COLO668 (cell line): ENCODE measurements around the gene SEBOX.
A peak's percentile ranks its signal among the peaks of the same experiment; 100 is the strongest.

Experiments used
- DNase-seq: peaks from one replicate; lab custom pipeline; 2025; ENCODE audit not compliant: unreplicated experiment; lab: John Stamatoyannopoulos, UW

SEBOX gene, protein sequence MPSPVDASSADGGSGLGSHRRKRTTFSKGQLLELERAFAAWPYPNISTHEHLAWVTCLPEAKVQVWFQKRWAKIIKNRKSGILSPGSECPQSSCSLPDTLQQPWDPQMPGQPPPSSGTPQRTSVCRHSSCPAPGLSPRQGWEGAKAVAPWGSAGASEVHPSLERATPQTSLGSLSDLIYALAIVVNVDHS

DNA sequence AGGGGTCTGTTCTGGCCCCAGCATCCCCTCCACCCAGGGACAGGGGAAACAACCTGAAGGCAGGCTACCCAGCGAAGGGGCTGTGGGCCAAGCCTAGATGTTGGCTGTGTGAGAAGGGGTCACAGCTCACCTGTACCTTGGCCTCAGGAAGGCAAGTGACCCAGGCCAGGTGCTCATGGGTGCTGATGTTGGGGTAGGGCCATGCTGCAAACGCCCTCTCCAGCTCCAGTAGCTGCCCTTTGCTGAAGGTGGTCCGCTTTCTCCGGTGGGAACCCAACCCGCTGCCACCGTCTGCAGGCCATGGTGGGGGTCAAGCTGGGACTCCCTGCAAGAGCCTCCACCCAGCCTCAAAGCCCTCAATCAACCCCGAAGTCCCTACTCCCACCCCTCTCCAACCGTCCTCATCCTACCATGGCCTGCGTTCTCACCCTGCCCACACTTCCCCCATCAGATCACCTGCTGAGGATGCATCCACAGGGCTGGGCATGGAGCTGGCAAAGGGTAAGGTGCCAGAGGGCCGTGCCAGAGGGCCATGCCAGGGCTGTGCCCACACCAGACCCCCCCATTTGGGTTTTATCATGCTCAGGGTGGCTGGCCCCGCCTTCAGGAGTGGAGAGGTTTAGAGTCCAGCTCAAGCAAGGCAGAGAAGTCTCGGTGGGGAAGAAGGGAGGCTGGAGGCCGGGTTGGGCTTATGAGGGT is at the start of gene SEBOX:
Gene SEBOX (minus strand): TSS at position 535 of the 699 bp plus-strand sequence. CDS start 48 bp downstream, at position 487.
- DNase-seq: no peak

GRCh38 chr17:28413804-28414203 is 48.8 kb upstream of the SEBOX start:
- DNase-seq: no peak

DNA sequence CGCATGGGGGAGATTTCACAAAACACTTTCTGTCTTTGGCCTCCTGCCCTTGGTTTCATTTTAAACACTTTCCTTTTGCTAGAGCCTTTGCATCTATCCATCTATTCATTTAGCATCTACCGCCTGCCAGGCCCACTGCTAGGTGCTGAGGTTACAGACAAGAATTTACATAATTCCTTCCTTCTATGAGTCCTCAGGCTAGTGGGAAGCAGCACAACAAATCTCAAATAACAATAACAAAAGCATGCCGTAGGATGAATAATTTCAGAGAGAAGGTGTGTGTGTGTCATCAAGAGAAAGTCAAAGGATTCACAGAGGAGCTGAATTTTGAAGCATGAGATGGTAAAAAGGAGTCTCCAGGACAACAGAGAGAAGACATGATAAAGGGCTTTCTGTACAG is 47.1 kb upstream of the SEBOX start:
- no peak for DNase-seq

GRCh38 chr17:28407974-28408306 is 42.9 kb upstream of the SEBOX start:
- no peak for DNase-seq

GRCh38 chr17:28407130-28407973 is 42.4 kb upstream of the SEBOX start:
- peak; percentile 38 for DNase-seq

DNA sequence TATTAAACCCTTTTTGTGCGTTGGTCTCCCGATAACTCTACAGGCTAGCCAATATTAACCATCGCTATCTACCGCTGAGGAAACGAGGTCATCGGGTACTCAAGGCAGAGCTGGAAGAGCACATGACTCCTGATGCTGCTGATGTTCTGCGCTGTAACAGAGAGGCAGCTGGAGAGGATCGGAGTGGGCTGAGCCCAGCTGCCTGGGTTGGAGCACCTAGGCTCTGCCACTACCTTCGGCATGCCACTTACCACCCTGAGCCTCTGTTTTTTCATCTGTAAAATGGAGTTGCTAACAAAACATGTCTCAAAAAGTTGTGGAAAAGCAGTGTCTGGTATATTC is 41.4 kb upstream of the SEBOX start:
- DNase-seq: peak; percentile 40

DNA sequence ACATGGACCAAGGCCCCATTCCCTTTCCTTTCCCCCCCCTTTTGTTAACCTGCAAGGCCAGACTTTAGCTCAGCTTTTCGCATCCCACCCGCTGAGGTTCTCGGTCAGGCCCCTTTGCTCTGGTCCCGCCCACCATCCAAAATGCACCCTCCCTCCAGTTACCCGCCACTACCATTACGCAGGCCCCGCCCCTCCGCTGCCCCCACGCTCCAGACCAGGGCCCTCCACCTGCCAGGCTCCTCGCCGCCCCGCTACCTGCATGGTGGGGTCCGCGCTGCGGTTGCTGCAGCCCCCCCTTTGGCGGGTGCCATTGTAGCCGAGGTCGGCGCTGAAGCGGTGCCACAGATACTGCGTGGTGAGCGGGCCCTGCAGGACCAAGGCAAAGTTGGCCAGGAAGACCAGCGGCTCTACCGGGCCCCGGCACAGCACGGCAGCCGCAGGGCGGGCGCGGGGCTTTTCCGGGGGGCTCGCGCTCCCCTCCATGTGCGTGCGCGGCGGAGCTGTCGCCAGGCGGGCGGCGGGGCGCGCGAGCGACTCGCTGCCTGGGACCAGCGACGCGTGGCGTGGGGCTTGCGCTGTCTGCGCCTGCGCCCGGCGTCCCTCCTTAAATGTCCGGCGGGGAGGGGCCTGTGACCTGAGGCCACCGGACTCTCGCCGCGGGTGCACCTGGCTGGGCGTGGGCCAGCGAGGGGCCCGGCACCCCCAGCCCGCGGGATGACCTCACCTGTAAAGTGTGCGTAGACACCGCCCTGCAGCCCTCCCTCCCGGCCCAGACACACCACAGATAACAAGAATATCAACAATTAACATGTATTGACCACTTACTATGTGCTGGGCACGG is 40.9 kb upstream of the SEBOX start, which contains the start of gene SLC46A1:
Gene SLC46A1 (minus strand): TSS at position 581 of the 841 bp plus-strand sequence. CDS start 98 bp downstream, at position 483.
- peak; percentile 75 for DNase-seq

GRCh38 chr17:28404812-28405570 is 40.0 kb upstream of the SEBOX start:
- peak; percentile 34 for DNase-seq

- DNase-seq: no peak
These were observed 39.4 kb upstream of the SEBOX start for GRCh38 chr17:28404461-28404811.

GRCh38 chr17:28404007-28404406 is 39.0 kb upstream of the SEBOX start:
- DNase-seq: no peak

GRCh38 chr17:28402844-28403243 is 37.8 kb upstream of the SEBOX start:
- no peak for DNase-seq

DNA sequence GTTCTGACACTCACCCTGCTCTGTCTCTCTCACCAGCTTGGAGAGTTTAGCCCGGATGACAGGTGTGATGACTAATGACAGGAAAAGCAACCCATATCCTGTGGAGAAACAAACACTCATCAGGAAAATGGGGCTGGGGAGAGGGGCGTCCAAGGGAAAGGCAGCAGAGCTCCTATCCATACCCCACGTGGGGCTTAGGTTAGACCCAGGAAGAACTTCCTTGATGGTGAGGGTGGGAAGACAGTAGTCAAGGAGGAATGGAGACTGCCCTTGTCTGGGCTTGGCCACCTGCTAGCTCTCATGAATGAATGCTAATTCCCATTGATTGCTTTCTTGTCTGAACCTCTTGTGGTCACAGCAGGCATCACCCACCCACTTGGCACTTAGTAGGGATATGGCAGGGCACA is 37.2 kb upstream of the SEBOX start:
- DNase-seq: peak; percentile 3

DNA sequence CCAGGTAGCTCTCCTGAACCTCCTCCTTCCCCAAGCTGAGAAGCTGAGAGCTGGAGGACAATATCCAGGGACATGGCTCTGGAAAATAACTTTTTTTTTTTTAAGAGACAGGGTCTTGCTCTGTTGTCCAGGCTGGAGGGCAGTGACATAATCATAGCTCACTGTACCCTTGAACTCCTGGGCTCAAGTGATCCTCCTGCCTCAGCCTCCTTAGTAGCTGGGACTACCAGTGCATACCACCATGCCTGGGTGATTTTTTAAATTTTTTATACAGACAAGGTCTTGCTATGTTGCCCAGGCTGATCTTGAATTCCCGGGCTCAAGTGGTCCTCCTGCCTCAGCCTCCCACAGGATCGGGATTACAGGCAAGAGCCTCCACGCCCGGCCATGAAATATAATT is 34.8 kb upstream of the SEBOX start:
- DNase-seq: no peak

GRCh38 chr17:28398280-28398981 is 33.4 kb upstream of the SEBOX start:
- no peak for DNase-seq

GRCh38 chr17:28397687-28398279 is 32.8 kb upstream of the SEBOX start:
- DNase-seq: no peak

- no peak for DNase-seq
These were observed 32.3 kb upstream of the SEBOX start for GRCh38 chr17:28397275-28397674.

GRCh38 chr17:28396635-28397239 is 31.7 kb upstream of the SEBOX start:
- DNase-seq: no peak

DNA sequence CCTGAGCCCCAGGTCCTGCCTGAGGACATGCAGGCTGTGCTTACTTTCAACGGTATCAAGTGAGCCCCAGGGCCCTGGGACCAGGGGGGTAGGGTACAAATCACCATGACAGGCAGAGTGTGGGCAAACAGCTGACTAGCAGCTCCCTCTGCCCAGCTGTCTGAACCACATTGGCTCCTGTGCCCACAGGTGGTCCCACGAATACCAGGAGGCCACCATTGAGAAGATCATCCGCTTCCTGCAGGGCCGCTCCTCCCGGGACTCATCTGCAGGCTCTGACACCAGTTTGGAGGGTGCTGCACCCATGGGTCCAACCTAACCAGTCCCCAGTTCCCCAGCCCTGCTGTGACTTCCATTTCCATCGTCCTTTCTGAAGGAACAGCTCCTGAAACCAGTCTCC is 31.0 kb upstream of the SEBOX start:
- no peak for DNase-seq

- DNase-seq: no peak
These were observed 30.4 kb upstream of the SEBOX start for GRCh38 chr17:28395426-28395825.
